H4 (cell line): ENCODE measurements around the gene TKTL1. TPM values are rescaled to one million over a fixed set of nuclear protein-coding genes. Genes with fewer than 3 reads are reported as not detected.

Source experiments
- DNase-seq: peaks from one replicate; pipeline ENCODE4 v3.0.0-alpha.2; 2015; ENCODE audit warnings: low spot score
- total RNA-seq: library from RNA; depleted of rRNA; stranded (reverse); fragments of >200 nt; shearing (Covaris generic); gene quantifications from 2 replicates; pipeline ENCODE4 v1.2.3, GENCODE V29; 2014

TKTL1 gene
- total RNA-seq, 1 experiment from 2014 or later = 2.1 TPM

DNA sequence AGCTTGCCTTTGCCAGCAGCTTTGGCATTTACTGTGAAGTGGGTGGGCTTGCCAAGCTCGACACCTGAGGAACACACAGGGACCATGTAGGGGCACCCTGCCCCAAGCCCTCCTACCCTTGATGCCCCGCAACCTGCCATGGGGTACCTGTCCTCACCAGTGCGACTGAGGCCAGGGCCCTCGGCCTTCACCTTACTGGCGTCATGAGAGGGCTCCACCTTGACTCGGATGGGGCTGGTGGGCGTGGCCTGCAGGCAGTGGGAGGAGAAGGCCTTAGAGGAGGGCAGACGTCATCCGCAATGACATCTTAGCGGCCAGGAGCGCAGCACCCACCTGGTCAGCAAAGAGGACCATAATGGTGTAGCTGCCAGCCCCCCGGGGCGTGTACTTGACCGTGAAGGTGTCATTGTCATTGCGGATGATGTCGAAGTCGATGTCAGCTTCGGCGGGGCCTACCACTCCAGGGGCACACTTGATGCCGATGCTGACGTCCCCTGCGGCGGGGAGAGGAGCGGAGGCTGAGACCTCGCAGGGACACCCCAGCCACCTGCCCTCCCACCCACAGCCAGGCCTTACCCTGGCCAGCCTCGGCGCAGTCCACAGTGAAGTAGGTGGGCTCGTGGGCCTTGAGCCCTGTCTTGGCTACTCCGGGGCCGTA, 66.6 kb downstream of the TKTL1 start:
- no peak for DNase-seq

DNA sequence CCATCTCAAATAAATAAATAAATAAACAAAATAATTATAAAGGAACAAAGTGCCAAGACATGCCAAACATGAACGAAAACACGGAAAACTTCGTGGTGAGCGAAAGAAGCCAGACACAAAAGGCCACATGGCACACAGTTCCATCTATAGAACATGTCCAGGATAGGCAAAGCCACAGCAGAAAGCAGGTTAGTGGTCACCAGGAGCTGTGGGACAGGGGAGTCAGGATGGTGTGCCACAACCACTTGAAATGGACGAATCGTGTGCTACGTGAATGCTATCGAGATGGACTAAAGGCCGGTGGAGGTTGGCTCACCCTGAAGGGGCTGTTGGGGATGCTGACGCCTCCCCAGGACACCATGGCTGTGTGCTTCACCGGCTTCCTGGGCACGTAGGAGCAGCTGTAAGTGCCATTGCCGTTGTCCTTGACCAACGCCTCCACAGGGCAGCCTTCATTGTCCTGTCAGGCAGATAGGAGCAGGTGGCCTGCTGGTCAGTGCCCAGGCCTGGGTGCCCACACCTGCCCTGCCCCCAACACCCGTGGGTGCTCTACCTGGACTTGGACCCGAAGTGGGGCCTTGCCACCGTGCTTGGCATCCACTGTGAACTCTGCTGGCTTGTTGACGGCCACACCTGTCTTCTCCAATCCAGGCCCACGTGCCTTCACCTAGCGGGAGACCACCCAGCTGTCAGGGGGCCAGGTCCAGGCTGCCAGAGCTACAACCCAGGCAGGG, 68.3 kb downstream of the TKTL1 start:
- no peak for DNase-seq

DNA sequence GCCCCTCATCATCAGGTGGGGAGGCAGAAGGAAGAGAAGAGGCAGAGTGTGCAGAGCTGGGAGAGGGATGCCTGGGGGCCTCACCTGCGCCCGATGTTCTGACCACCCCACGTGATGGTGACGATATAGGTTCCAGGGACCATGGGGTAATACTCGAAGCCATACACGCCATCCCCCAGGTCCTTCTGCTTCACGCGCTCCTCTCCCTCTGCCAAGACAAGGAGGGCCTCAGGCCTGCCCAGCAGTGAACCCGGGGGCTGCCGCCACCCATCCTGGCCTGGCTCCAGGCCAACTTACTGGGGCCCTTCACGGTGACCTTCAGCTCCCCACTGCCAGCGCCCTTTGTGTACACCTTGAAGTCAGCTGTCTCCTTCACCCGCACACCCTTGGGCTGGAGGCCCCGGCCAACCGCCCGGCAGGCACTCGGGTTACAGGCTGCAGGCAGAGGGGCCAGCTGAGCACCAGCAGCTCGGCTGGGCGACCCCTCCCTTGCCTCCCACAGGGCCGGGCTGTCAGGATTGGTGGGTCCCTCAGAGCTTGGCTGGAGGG, 69.5 kb downstream of the TKTL1 start:
- DNase-seq = no peak

DNA sequence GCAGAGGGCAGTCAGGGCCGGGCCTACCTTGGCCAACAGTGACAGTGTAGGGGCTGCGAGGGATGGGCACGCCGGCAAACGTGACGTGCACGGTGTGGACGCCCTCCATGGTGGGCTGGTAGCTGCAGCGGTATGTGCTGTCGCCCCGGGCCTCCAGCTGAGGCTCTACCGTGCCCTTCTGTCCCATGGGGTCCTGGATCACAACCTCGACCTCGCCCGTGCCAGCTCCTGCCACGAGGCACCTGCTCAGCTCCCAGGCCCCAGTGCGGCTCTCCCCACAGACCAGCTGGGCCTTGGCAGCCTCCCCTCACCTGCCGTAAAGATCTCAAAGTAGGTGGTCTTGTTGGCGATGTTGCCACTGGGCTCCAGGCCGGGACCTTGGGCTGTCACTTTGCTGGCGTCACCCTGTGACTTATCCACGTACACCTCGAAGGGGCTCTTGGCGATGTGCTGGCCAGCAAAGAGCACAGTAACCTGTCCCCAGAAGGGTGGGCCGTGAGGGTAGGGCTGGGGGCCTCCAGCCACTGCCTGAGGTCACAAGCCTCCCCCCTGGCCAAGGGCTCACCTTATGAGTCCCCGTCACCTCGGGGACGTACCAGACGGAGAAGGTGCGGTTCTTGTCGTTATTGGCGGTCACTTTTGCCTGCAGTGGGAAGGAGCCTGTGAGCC, 70.5 kb downstream of the TKTL1 start:
- no peak for DNase-seq

DNA sequence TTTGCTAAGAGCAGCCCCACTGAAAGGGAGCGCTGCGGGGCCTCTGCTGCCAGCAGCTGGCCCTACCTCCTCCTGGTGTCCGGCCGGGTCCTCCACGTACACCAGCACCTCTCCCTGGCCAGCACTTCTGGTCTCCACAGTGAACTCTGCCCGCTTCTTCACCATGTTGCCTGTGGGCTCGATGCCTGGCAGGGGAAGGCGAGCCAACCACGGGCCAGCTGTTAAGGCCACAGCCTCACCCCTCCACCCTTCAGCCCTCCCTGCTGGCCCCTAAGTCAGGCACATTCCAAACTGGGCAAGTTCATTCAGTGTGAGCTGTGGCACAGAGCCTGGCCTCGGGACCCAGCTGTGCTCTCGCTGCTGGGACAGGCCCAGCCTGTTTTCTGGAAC, 71.1 kb downstream of the TKTL1 start:
- no peak for DNase-seq

DNA sequence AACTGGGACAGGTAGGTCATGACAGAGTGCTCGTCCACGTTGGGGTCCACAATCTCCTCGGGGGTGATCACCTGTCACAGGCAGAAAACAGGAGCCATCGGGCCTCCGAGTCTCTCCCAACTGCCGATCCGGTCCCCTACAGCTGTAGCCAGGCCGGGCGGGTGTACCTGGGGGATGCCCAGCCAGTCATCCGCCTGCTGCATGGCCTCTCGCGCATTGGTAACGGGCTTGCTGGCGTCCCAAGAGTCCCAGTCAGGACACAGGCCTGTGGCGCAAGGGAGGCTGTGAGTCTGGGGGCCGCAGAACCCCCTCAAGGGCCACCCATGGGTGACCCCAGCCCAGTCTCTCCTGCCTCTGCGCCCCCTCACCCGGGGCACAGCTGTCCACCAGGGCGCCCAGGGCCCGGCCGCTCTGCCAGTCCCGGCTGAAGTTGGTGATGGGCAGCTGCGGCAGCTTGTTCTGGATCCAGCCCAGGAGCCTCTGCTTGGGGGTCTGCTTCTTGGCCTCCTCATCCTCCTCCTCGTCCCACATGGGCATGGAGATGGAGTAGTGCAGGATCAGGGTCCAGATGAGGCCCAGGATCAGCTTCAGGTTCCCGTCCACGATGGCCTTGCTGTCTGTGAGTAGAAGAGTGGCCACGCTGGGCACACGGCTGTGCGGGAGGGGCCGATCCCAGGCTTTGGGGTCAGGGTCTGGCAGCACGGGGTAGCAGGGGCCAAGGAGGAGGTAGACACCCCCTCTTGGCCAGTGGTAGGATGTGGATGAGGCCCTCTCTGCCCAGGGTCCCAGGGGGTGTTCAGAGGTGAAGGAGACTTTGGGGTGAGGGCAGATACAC, 72.1 kb downstream of the TKTL1 start:
- DNase-seq = no peak

- DNase-seq = peak; percentile 86
Measured at GRCh38 chrX:154368630-154369448, 73.2 kb downstream of the TKTL1 start.

- peak; percentile 95 for DNase-seq
Measured at GRCh38 chrX:154369449-154370299, 74.1 kb downstream of the TKTL1 start.

- DNase-seq = no peak
Measured at GRCh38 chrX:154370300-154371016, 74.9 kb downstream of the TKTL1 start.

GRCh38 chrX:154371017-154371788, 75.6 kb downstream of the TKTL1 start:
- DNase-seq = peak; percentile 93

- no peak for DNase-seq
Measured at GRCh38 chrX:154371789-154372300, 76.2 kb downstream of the TKTL1 start.

GRCh38 chrX:154372612-154373022, 77.0 kb downstream of the TKTL1 start:
- no peak for DNase-seq

- DNase-seq = peak; percentile 78
Measured at GRCh38 chrX:154373340-154374306, 78.0 kb downstream of the TKTL1 start.

DNA sequence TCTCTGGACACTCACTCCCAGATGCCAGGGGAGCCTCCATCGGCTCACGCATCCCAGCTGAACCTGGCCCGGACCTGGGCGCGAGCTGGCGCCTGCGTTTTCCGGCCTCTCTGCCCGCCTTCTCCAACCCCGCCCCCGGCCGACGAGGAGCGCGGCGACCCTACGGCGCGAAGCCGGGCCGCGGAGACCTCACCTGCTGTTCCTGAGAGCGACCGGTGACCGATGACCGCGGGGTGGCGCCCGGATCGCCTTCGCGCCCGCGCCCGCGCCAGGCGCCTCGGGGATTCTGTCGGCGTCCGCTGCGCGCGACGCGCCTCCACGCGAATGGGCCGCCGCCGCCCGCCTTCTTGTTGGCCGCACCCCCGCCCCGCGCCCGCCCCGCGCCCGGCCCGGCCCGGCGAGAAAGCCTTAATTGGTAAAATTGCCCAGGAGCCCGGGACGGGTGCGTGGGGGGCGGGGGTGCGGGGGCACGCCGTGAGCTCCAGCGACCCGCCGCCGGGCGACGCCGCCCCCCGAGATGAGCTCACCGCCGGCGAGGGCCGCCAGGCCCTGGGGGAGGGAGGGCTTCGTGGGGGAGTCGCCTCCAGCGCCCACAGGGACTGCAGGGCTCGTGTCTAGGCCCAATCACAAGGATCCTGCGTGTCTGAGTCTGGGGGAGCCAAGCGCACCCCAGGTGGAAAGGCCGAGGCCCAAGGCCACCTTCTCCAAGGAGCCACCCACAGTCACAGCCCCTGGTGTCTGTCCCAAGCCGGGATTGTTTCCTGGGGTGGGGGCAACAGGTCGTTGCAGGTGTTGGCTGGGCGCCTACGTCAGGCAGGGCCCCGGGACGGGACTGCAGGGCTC, 78.9 kb downstream of the TKTL1 start, which contains the start of gene FLNA:
Gene FLNA (minus strand): TSS at position 322 of the 843 bp plus-strand sequence. CDS start 3,389 bp downstream, outside the sequence.
- no peak for DNase-seq

GRCh38 chrX:154375156-154375504, 79.5 kb downstream of the TKTL1 start:
- DNase-seq = no peak

GRCh38 chrX:154376774-154377173, 81.2 kb downstream of the TKTL1 start:
- DNase-seq = no peak
